HEK293 (cell line): ENCODE measurements around the gene FSCN2.

Experiments used
- ZBTB49 ChIP-seq: fragments of 450-650 bp; formaldehyde crosslinking; IDR thresholded peaks from 2 replicates; pipeline ENCODE4 v1.5.1; 2016; ENCODE audit warnings: missing biosample characterization, missing genetic modification characterization, low read depth
- ZNF449 ChIP-seq: fragments of 450-650 bp; formaldehyde crosslinking; IDR thresholded peaks from 2 replicates; pipeline ENCODE4 v1.5.1; 2017; ENCODE audit warnings: missing biosample characterization, mild to moderate bottlenecking, missing genetic modification characterization, moderate library complexity

- no peak for TF ChIP-seq ZBTB49 (tag by site-specific recombination)
- TF ChIP-seq ZNF449: no peak
These were observed 12.5 kb downstream of the FSCN2 start for GRCh38 chr17:81540676-81541027.
